Measurements from ENCODE around the gene LENEP. TPM values are rescaled to one million over a fixed set of nuclear protein-coding genes. Genes with fewer than 3 reads are reported as not detected.

Gene LENEP
- total RNA-seq, 2 experiments from 2014 or later, result 0.79 to 0.80 TPM

- intact Hi-C loops (cut with DNase I, micrococcal nuclease), result loop anchor here (1.0 to 5.0 kb wide), 12 partner anchors 8 to 81 kb away; partner anchors contain the start of genes ADAM15 (in 2 of the 2), CKS1B (in 2 of the 2), PYGO2 (in 2 of the 2) and FLAD1 (in 1 of the 2)
- DNase-seq, result peak; percentile 97
- no peaks in the 10 kb centered on the region for H3K27me3 Mint-ChIP-seq
- peaks cover 51% of the 10 kb centered on the region for H3K36me3 Mint-ChIP-seq (ENCODE audit: low read depth)
- peaks cover 69% of the 10 kb centered on the region for H3K4me1 Mint-ChIP-seq
- peak; percentile 87 for ATAC-seq
- peak overlapping the region; percentile 69 for H3K27ac Mint-ChIP-seq
- POLR2A ChIA-PET, result interaction anchor here (0.5 to 1.6 kb wide), 7 partner anchors 11 to 255 kb away, joined by 3 to 10 read pairs (median 5); partner anchors contain the start of gene FLAD1
- H3K4me3 Mint-ChIP-seq, result peak overlapping the region; percentile 53
- H3K9me3 Mint-ChIP-seq (ENCODE audit: low read depth), result no peaks in the 10 kb centered on the region
- CTCF ChIA-PET, result interaction anchor here (0.5 to 6.1 kb wide), 33 partner anchors 10 to 458 kb away, joined by 3 to 86 read pairs (median 4); partner anchors contain the start of genes ADAM15, DCST1, DCST2 and FLAD1
These were observed 23.9 kb downstream of the LENEP start for GRCh38 chr1:155017041-155017945.

- CTCF ChIA-PET, result interaction anchor here (0.5 to 6.1 kb wide), 22 partner anchors 10 to 458 kb away, joined by 3 to 86 read pairs (median 4); partner anchors contain the start of genes DCST1, DCST2, FLAD1 and PBXIP1
- ATAC-seq (peak; percentile 2), DNase-seq (peak; percentile 30)
- H3K27me3 Mint-ChIP-seq, result no peaks in the 10 kb centered on the region
- peaks cover 44% of the 10 kb centered on the region for H3K36me3 Mint-ChIP-seq (ENCODE audit: low read depth)
- intact Hi-C loops (cut with DNase I, micrococcal nuclease), result loop anchor here (1.0 to 5.0 kb wide), 12 partner anchors 9 to 82 kb away; partner anchors contain the start of genes ADAM15 (in 2 of the 2), CKS1B (in 2 of the 2), PYGO2 (in 2 of the 2) and FLAD1 (in 1 of the 2)
- peaks cover 63% of the 10 kb centered on the region for H3K4me1 Mint-ChIP-seq
- POLR2A ChIA-PET, result interaction anchor here (0.6 to 1.0 kb wide), 2 partner anchors 19 to 35 kb away, joined by 3 to 7 read pairs; partner anchors contain the start of gene FLAD1
- peak overlapping the region; percentile 69 for H3K27ac Mint-ChIP-seq
- peak overlapping the region; percentile 53 for H3K4me3 Mint-ChIP-seq
- H3K9me3 Mint-ChIP-seq (ENCODE audit: low read depth), result no peaks in the 10 kb centered on the region
These were observed 24.5 kb downstream of the LENEP start for GRCh38 chr1:155017946-155018316.

- H3K9me3 Mint-ChIP-seq (ENCODE audit: low read depth), result no peaks in the 10 kb centered on the region
- H3K27ac Mint-ChIP-seq, result peak overlapping the region; percentile 47
- H3K36me3 Mint-ChIP-seq (ENCODE audit: low read depth), result peaks cover 39% of the 10 kb centered on the region
- ChIA-PET CTCF (interaction anchor here (0.6 to 3.9 kb wide), 12 partner anchors 11 to 459 kb away, joined by 3 to 28 read pairs (median 4); partner anchors contain the start of genes FLAD1, KRTCAP2 and PBXIP1), POLR2A (interaction anchor here (0.8 kb wide), 1 partner anchor 389 kb away, joined by 4 read pairs; no protein-coding TSS in a partner anchor)
- no peak overlapping the region for H3K4me3 Mint-ChIP-seq
- DNase-seq (no peak), ATAC-seq (no peak)
- peaks cover 55% of the 10 kb centered on the region for H3K4me1 Mint-ChIP-seq
- intact Hi-C loops (cut with DNase I, micrococcal nuclease), result loop anchor here in 1 of 2 experiments (5.0 kb wide), 1 partner anchor 34 kb away; the partner anchor contains the start of gene ADAM15
- no peaks in the 10 kb centered on the region for H3K27me3 Mint-ChIP-seq
These were observed 25.4 kb downstream of the LENEP start for GRCh38 chr1:155018617-155019348.

- peaks cover 33% of the 10 kb centered on the region for H3K36me3 Mint-ChIP-seq (ENCODE audit: low read depth)
- intact Hi-C loops (cut with DNase I, micrococcal nuclease), result loop anchor here in 1 of 2 experiments (5.0 kb wide), 1 partner anchor 33 kb away; the partner anchor contains the start of gene ADAM15
- H3K4me1 Mint-ChIP-seq, result peaks cover 49% of the 10 kb centered on the region
- H3K4me3 Mint-ChIP-seq, result no peak overlapping the region
- ATAC-seq (no peak), DNase-seq (no peak)
- CTCF ChIA-PET, result interaction anchor here (0.6 to 1.8 kb wide), 18 partner anchors 11 to 460 kb away, joined by 3 to 9 read pairs (median 4); partner anchors contain the start of genes EFNA4 and KRTCAP2
- H3K27ac Mint-ChIP-seq, result peak overlapping the region; percentile 58
- no peaks in the 10 kb centered on the region for H3K9me3 Mint-ChIP-seq (ENCODE audit: low read depth)
- POLR2A ChIA-PET, result interaction anchor here (0.8 kb wide), 1 partner anchor 390 kb away, joined by 4 read pairs; no protein-coding TSS in a partner anchor
- H3K27me3 Mint-ChIP-seq, result no peaks in the 10 kb centered on the region
These were observed 26.2 kb downstream of the LENEP start for GRCh38 chr1:155019377-155020245.

- intact Hi-C loops (cut with DNase I, micrococcal nuclease), result no loop called here
- no peaks in the 10 kb centered on the region for H3K9me3 Mint-ChIP-seq (ENCODE audit: low read depth)
- ATAC-seq (no peak), DNase-seq (no peak)
- POLR2A ChIA-PET, result no interaction called here
- no peaks in the 10 kb centered on the region for H3K27me3 Mint-ChIP-seq
- CTCF ChIA-PET, result interaction anchor here (0.7 to 1.5 kb wide), 9 partner anchors 16 to 678 kb away, joined by 3 to 5 read pairs (median 3); no protein-coding TSS in a partner anchor
- peaks cover 27% of the 10 kb centered on the region for H3K4me1 Mint-ChIP-seq
- H3K27ac Mint-ChIP-seq, result no peak overlapping the region
- H3K36me3 Mint-ChIP-seq (ENCODE audit: low read depth), result peaks cover 14% of the 10 kb centered on the region
- no peak overlapping the region for H3K4me3 Mint-ChIP-seq
These were observed 28.9 kb downstream of the LENEP start for GRCh38 chr1:155022136-155022926.

GRCh38 chr1:155022927-155023236 is 29.5 kb downstream of the LENEP start:
- ChIA-PET POLR2A (no interaction called here), CTCF (interaction anchor here (0.7 to 1.3 kb wide), 8 partner anchors 16 to 678 kb away, joined by 3 to 5 read pairs (median 3); no protein-coding TSS in a partner anchor)
- DNase-seq (no peak), ATAC-seq (no peak)
- H3K4me1 Mint-ChIP-seq, result peaks cover 23% of the 10 kb centered on the region
- peaks cover 14% of the 10 kb centered on the region for H3K36me3 Mint-ChIP-seq (ENCODE audit: low read depth)
- intact Hi-C loops (cut with DNase I, micrococcal nuclease), result no loop called here
- H3K4me3 Mint-ChIP-seq, result no peak overlapping the region
- no peaks in the 10 kb centered on the region for H3K27me3 Mint-ChIP-seq
- no peaks in the 10 kb centered on the region for H3K9me3 Mint-ChIP-seq (ENCODE audit: low read depth)
- H3K27ac Mint-ChIP-seq, result no peak overlapping the region

- ATAC-seq (no peak), DNase-seq (no peak)
- ChIA-PET CTCF (interaction anchor here (0.5 to 1.3 kb wide), 5 partner anchors 21 to 81 kb away, joined by 3 to 5 read pairs (median 4); no protein-coding TSS in a partner anchor), POLR2A (no interaction called here)
- H3K4me3 Mint-ChIP-seq, result no peak overlapping the region
- H3K27ac Mint-ChIP-seq, result no peak overlapping the region
- peaks cover 18% of the 10 kb centered on the region for H3K4me1 Mint-ChIP-seq
- no peaks in the 10 kb centered on the region for H3K9me3 Mint-ChIP-seq (ENCODE audit: low read depth)
- H3K27me3 Mint-ChIP-seq, result no peaks in the 10 kb centered on the region
- intact Hi-C loops (cut with DNase I, micrococcal nuclease), result no loop called here
- peaks cover 10% of the 10 kb centered on the region for H3K36me3 Mint-ChIP-seq (ENCODE audit: low read depth)
These were observed 30.2 kb downstream of the LENEP start for GRCh38 chr1:155023627-155024026.

GRCh38 chr1:155024315-155024714 is 30.9 kb downstream of the LENEP start:
- H3K9me3 Mint-ChIP-seq (ENCODE audit: low read depth), result no peaks in the 10 kb centered on the region
- ATAC-seq, result no peak
- CTCF ChIA-PET, result interaction anchor here (0.7 to 0.8 kb wide), 2 partner anchors 10 to 14 kb away, joined by 3 read pairs; no protein-coding TSS in a partner anchor
- intact Hi-C loops (cut with DNase I, micrococcal nuclease), result no loop called here
- DNase-seq, result no peak
- H3K4me3 Mint-ChIP-seq, result no peak overlapping the region
- POLR2A ChIA-PET, result no interaction called here
- H3K27ac Mint-ChIP-seq, result no peak overlapping the region
- H3K36me3 Mint-ChIP-seq (ENCODE audit: low read depth), result peaks cover 3% of the 10 kb centered on the region
- no peaks in the 10 kb centered on the region for H3K27me3 Mint-ChIP-seq
- peaks cover 11% of the 10 kb centered on the region for H3K4me1 Mint-ChIP-seq

GRCh38 chr1:155026154-155026553 is 32.8 kb downstream of the LENEP start:
- H3K4me3 Mint-ChIP-seq, result no peak overlapping the region
- no peaks in the 10 kb centered on the region for H3K36me3 Mint-ChIP-seq (ENCODE audit: low read depth)
- no peaks in the 10 kb centered on the region for H3K27me3 Mint-ChIP-seq
- H3K9me3 Mint-ChIP-seq (ENCODE audit: low read depth), result no peaks in the 10 kb centered on the region
- ATAC-seq (no peak), DNase-seq (no peak)
- intact Hi-C loops (cut with DNase I, micrococcal nuclease), result no loop called here
- POLR2A ChIA-PET, result interaction anchor here (0.5 kb wide), 1 partner anchor 29 kb away, joined by 3 read pairs; no protein-coding TSS in a partner anchor
- H3K27ac Mint-ChIP-seq, result no peak overlapping the region
- peaks cover 2% of the 10 kb centered on the region for H3K4me1 Mint-ChIP-seq
- CTCF ChIA-PET, result interaction anchor here (1.0 to 2.1 kb wide), 2 partner anchors 18 to 65 kb away, joined by 5 to 8 read pairs; no protein-coding TSS in a partner anchor
